IPS DF 19.7 (cell line): ENCODE results near the gene CEP43.

Experiments
- DNase-seq: peaks from one replicate; pipeline ENCODE4 v3.0.0-alpha.2; 2013; ENCODE audit warnings: low read depth, low spot score

The CEP43 gene, protein sequence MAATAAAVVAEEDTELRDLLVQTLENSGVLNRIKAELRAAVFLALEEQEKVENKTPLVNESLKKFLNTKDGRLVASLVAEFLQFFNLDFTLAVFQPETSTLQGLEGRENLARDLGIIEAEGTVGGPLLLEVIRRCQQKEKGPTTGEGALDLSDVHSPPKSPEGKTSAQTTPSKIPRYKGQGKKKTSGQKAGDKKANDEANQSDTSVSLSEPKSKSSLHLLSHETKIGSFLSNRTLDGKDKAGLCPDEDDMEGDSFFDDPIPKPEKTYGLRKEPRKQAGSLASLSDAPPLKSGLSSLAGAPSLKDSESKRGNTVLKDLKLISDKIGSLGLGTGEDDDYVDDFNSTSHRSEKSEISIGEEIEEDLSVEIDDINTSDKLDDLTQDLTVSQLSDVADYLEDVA

GRCh38 chr6:166999145-166999883, at the start of gene CEP43:
CEP43 (plus strand) TSS chr6:166999397; CDS start chr6:166999413, 16 bp downstream.
- peak; percentile 52 for DNase-seq

DNA sequence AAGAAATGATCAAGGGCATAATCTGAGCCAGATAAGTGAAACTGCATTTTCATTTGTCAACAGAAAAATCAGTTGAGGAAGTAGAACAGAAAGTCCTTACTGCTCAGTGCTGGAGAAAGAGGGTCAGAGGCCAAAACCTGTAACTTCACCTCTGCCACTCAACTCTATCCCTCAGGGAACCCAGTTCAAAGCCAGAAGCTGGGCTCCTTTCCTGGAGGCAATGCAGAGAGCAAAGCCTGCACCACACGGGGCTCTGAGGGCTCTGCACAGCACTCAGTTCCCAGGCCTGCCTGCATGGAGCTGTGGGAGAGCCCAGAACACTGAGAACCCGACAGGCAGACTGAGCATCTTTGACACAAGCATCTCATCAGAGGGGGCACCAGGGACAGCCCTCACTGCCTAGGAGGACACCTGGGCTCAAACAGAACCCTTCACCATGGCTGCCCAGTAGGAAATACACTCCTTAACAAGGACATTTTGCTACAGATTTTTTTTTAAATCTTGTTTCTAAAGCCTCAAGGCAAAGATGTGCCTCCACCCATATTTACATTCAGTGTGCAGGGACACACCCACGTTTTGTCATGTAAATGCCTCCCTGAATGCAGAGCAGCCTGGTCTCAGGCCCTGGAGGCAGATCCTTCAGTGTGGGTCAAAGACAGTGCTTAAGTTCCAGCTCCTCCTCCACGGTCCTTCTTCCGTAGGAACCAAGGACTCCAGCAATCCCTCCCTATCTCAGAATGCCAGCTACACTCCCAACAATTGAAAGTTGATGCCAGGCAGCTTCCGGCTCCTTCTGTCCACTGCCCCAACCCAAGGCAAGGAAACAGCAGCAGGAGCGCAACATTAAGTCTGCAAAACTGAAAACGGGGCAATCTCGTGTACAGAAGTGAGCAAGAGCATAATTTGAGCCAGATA, 49.4 kb upstream of the CEP43 start:
- DNase-seq, result peak; percentile 45

GRCh38 chr6:166950443-166950821, 48.8 kb upstream of the CEP43 start:
- no peak for DNase-seq

DNA sequence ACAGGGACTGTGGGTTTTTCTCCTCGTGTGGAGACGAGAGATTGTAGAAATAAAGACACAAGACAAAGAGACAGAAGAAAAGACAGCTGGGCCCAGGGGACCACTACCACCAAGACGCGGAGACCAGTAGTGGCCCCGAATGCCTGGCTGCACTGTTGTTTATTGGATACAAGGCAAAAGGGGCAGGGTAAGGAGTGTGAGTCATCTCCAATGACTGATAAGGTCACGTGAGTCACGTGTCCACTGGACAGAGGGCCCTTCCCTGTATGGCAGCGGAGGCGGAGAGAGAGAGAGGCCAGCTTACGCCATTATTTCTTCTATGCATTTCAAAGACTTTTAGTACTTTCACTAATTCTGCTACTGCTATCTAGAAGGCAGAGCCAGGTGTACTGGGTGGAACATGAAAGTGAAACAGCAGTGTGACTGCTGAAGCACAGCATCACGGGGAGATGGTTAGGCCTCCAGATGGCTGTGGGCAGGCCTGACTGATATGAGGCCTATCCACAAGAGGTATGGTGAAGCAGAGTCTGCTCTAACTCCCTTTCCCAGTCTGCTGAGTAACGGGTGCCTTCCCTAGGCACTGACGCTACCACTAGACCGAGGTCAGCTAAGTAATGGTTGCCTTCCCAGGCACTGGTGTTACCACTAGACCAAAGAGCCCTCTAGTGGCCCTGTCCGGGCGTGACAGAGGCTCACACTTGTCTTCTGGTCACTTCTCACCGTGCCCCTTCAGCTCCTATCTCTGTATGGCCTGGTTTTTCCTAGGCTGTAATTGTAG, 48.1 kb upstream of the CEP43 start:
- peak; percentile 60 for DNase-seq

GRCh38 chr6:166951670-166952060, 47.5 kb upstream of the CEP43 start:
- no peak for DNase-seq

DNA sequence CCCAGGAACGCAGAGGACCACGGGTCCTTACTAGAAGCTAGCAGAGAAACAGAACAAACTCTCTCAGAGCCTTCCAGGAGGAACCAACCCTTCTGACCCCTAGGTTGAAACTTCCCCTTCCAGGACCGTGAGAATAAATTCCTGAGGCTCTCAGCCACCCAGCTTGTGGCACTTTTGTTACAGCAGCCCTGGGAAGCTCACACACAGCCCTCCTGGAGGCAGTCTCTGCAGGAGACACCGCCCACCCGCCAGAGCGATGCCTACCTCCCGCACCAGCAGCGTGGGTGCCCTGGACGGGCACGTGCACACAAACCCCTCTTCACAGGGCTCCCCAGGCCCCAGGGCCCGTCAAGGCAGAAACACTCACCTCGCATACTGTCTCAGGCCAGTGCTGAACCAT, 47.1 kb upstream of the CEP43 start:
- no peak for DNase-seq

DNA sequence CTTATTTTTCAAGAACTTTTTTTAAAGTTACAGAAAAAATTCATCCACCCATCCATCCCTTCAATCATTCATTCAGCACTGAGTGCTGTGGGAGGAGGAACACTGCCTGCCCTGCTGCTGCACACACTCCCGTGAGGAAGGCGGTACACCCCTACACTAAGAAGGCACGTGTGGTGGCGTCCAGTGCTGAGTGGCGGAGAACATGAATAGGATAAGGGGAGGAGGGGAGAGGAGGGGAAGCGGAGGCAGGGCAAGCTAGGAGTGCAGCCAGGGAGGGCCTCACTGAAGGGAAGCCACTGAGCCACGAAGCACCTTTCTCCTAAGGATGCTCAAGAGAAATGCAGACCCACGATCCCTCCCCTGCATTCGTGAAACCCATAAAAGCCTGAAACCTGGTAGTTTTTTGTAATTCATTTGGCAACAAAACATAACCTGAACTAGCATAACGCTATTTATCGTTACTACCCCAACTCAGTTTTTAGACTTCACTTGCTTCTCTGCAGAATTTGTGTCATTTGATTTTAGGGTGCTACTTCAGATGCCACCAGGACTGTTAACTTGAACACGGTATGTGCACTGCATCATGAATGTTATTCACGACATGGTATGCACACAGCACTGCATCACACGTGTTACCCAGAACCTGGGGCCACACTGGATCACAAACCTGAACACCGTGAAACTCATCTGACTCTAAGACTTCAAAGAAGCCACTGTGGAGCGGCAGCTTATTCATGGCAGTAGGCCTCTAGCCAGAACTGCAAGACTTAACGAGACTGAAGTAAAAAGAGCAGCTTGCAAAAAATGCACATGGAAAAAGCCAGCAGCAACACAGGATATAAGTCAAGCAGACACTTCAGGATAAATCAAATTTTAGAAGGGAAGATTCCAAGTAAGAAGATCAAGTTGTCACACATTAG, 46.4 kb upstream of the CEP43 start:
- DNase-seq, result no peak

DNA sequence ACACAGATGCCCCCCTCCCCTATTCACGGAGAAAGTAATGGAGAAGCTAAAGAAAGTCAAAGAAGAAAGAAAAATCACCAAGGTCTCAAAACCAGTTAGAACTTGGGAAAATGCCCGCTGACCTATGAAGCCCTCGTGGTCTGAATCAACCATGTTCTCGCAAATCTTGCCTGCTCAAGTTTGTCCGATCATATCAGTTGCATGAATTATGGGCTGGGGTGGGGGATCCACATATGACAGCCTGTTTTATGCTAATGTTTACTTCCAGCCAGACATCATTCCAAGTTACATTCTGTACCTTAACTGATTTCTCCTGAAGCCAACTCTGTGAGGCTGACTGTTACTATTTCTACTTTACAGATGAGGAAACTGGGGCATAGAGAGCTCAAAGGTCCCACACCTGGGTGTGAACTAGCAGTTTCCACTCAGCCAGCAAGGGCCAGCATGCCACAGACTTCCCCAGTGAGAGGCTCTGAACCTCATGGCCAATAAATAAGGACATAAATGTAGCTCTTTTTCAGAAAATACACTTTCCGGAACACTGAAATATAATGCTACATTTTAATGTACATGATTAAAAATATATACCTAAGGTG, 45.0 kb upstream of the CEP43 start:
- DNase-seq, result no peak

- DNase-seq, result no peak
Observed at GRCh38 chr6:166955121-166955864, 43.9 kb upstream of the CEP43 start.

DNA sequence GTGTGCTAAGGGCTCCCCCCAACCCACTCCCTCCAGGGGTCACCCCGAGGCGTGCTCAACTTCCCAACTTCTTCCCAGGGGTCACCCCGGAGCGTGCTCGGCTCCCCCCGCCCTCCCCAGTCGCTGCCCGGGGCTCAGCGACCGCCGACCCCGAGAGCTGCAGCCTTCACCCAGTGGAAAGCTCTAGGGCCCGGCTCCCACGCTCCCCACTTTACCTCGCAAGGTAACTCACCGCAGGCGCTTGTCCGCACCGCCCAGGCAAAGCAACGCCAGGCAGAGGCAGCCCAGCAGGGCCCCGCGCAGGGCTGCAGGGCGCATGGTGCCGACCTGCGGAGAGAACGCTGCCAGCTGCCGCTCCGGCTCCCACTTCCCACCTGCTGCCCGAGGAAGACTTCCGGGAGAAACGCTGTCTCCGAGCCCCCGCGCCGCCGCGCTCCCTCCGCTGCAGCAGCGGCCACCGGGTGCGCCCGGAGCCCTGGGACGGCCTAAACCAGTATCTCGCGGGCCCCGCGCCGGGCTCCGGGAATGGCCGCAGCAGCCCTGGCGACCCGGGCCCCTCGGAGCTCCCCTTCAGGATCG, 43.2 kb upstream of the CEP43 start:
- no peak for DNase-seq

GRCh38 chr6:166956444-166957086, 42.6 kb upstream of the CEP43 start, which contains the start of gene RNASET2:
RNASET2 (minus strand) TSS chr6:166956550; CDS start chr6:166956182, 368 bp downstream.
- no peak for DNase-seq

DNA sequence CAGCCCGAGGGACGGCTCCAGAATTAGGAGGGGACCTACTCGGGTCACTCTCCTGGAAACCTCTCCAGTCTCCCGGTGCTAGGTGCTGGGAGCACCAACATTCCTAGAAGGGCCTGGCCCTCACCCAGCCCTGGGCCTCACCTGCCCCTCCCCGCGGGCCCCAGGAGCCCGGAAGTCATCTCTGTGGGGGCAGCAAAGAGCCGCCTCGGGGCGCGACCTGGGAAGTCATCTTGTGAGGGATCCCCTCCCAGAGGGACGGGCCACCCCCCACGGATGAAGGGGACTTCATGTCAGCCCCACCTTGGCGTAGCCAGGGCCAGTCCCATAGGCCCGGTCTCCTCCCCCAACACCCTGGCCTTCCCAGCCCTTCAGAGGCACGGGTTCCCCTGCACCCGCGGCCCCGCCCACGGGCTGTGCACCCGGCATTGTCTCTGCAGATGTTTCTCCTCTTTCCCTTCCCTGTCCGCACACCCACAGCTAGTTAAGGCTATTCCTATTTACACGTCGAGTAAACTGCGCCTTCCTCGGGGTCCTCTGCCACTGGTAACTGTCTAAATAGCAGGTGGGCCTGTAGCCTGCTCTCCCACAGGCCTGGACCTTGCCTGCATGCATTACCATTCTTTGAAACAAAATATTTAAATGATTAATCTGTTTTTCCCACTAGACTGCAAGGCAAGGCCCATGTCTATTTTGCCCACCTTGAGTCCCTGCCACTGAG, 42.0 kb upstream of the CEP43 start:
- no peak for DNase-seq

DNA sequence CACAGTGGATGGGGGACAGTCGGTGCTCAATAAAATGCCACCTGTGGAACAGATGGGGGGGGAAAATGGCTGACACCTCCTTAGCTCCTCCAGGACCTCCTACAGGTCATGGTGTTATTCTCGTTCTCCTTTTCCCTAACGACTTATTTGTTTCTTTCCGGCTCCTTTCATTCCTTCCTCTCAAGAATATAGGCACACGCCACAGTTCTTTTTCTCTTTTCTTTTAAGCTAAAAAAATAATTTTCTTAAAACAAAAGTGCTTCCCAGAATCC, 41.5 kb upstream of the CEP43 start:
- DNase-seq, result no peak

GRCh38 chr6:166958926-166959861, 40.0 kb upstream of the CEP43 start:
- no peak for DNase-seq

DNA sequence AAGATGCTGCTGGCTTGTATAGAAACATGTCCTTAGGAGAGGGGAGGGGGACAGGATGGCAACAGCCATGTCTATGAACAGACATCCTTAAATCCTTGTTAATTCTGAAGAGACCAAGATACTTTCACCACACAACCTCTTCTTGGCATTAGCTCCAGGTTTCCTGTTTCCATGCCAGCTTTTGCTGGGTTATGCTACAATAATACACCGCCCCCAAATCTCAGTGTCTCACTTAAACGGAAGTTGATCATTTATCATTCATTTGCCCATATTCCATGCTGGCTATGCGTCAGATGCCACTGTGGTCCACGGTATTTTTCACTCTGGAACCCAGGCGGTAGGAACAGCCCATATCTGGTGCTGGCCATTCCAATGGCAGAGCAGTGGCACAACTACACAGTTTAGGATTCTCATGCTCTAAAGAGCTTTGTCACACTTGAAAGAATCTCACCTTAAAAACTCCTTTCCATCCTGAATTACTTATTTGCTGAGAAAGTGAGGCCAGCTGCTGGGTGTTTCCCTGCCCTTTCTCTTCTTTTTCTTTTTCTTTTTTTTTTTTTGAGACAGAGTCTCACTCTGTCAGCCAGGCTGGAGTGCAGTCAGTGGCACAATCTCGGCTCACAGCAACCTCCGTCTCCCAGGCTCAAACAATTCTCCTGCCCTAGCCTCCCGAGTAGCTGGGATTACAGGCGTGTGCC, 39.1 kb upstream of the CEP43 start:
- DNase-seq, result no peak

GRCh38 chr6:166960609-166960978, 38.6 kb upstream of the CEP43 start:
- no peak for DNase-seq
